Hematopoietic multipotent progenitor cell treated with erythropoietin and hydrocortisone succinate and interleukin-3 and kit ligand, for 17 days (in vitro differentiated cells): ENCODE measurements around the gene CD276.
"Not testable (repeated sequence)": the region's sequence is repeated elsewhere in the genome, so short reads cannot be mapped to it uniquely, and the experiment has no call there.

Source experiments
- DNase-seq: peaks from one replicate; pipeline ENCODE4 v3.0.0-alpha.2; 2015; ENCODE audit warnings: low spot score

Gene CD276

DNA sequence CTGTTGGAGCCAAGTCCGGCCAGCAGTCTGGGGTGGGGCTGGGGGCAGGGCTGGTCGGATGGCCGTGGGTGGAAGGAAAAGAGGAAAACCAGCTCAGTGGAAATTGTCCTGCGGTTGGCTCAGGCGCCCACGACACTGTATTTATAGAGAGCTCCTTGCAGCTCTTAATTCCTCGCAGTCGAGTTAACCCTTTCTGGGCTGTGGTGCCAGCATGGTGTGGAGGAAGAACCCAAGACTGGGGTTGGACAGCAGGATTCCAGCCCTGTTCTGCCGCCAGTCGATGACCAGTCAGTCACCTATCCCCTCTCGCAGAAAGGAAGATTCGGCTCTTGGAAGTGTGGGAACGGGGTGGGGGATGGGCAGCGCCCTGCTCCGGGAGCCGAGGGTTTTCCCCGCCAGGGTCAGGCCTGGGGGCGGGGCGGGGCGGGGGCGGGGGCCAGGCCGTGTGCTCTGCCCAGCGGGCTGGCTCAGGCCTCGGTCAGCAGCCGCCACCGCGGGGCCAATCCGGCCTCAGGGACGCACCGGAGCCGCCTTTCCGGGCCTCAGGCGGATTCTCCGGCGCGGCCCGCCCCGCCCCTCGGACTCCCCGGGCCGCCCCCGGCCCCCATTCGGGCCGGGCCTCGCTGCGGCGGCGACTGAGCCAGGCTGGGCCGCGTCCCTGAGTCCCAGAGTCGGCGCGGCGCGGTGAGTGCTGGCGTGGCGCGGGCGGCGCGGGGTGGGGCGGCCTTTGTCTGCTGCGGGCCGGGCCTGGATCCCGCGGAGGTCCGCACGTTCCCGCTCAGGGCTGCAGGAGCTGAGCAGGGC, at the start of gene CD276:
Gene CD276 (plus strand): TSS at position 607 of the 804 bp plus-strand sequence. CDS start 15,257 bp downstream, outside the sequence.
- DNase-seq, result no peak

- no peak for DNase-seq
These were observed 46.7 kb upstream of the CD276 start for GRCh38 chr15:73637527-73637926.

DNA sequence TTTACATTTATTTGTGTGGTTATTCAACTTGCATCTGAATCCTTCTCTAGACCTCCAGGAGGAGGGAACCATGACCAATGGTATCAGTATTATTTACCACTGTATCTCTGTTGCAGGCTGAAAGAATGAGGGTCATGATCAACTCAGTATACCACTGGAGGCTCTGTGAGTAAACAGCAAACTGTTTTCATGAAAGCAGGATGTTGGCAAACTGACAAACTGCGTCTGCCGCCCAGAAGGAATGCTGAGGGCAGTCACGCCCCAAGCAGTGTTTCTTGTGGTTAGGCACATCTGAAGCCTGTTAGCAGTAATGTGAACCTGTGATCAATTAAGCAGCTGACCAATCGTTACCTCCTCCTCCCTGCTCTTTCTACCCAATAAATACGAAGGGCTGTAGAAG, 44.7 kb upstream of the CD276 start:
- not testable (repeated sequence) for DNase-seq

GRCh38 chr15:73647259-73648013, 36.7 kb upstream of the CD276 start:
- no peak for DNase-seq

DNA sequence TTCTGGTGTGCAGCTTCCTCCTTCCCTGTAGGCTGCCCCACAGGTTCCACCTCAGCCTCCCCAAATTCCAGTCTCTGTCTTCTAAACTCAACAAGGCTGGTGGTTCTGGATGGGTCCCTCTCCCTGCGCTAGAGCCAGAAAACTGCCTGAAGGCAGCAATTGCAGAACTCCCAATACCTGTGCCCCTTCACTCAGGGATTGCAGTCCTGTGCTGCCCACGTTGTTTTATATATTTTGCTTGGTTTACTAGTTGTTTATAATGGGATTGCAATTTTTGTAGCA, 36.2 kb upstream of the CD276 start:
- no peak for DNase-seq

GRCh38 chr15:73650416-73651126, 33.6 kb upstream of the CD276 start:
- no peak for DNase-seq

- no peak for DNase-seq
These were observed 29.5 kb upstream of the CD276 start for GRCh38 chr15:73654659-73655058.

DNA sequence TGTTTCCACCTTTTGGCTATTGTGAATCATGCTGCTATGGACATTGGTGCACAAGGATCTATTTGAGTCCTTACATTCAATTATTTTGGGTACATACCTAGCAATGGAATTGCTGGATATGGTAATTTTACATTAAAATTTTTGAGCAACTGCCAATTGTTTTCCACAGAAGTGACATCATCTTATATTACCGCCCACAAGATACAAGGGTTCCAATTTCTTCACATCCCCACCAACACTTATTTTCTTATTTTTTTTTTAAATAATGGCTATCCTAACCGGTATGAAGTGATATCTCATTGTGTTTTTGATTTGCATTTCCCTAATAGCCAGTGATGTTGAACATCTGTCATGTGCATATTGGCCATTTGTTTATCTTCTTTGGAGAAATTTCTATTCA, 28.5 kb upstream of the CD276 start:
- DNase-seq, result no peak

DNA sequence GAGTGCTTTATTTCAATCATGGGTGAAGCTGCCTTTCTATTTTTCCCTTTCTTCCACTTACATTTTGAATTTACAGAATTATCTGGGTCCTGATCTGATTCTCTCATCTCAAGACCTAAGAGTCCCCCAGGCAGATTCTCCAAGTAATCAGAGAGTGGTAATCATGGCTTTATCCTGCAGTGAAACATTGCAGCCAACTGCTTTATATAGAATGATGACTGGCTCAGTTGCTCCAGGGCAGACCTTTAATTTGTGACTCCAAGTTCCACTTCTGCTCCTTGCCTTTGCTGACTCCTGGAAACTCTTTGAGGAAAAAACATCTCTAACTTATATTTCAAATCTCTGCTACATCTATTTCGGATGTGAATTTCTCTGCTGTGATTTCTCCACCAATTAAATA, 25.5 kb upstream of the CD276 start:
- DNase-seq, result no peak

DNA sequence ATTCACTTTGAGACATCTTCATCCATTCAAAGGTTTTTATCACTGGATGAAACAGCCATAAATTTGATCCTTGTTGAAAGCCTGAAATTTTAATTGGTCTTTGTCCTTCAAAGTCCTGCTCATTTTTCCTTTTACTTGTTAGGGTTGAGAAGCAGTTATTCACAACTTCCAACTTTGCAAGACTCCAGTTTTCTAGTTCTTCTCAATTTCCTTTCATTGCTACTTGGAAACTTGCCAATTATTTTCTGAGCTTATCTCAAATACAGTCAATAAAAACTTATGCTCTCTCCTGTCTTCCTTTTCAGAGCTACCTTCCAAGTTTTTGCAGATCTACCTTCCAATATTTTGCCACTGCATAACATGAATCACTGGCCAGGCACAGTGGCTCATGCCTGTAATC, 23.7 kb upstream of the CD276 start:
- DNase-seq, result no peak

DNA sequence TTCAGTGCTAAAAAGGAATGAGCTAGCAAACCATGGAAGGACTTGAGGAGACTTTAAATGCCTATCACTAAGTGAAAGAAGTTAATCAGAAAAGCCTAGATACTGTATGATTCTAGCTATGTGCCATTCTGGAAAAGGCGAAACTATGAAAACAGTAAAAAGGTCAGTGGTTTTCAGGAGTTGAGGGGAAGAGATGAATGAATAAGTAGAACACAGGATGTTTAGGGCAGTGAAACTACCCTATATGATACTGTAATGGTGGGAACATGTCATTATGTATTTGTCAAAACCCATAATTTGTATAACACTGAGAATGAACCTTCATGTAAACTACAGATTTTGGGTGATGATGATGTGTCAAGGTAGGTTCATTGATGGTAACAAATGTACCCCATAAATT, 9.6 kb upstream of the CD276 start:
- DNase-seq, result no peak

GRCh38 chr15:73677146-73677607, 7.0 kb upstream of the CD276 start:
- peak; percentile 48 for DNase-seq

DNA sequence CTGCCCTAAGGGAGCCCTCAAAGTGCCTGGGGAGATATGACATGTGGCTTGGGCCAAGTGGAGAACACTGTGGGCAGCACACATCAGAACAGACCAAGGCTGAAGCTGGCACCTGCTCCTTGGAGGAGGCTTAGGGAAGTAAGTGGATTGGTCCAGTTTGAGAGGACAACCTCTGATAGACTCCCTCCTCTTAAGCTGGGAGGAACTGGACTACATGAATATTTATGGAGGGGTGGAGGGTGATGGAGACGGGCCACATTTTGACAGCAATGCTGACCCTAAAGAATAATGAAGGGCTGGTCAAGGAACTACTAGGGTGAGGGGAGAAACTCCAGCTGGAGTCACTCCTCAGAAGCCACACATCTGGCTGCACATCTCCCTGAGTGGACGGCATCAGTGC, 6.5 kb upstream of the CD276 start:
- no peak for DNase-seq

- DNase-seq, result no peak
These were observed 5.7 kb upstream of the CD276 start for GRCh38 chr15:73678498-73678897.

- DNase-seq, result no peak
These were observed 5.0 kb upstream of the CD276 start for GRCh38 chr15:73679180-73679579.

GRCh38 chr15:73679964-73680363, 4.2 kb upstream of the CD276 start:
- no peak for DNase-seq

DNA sequence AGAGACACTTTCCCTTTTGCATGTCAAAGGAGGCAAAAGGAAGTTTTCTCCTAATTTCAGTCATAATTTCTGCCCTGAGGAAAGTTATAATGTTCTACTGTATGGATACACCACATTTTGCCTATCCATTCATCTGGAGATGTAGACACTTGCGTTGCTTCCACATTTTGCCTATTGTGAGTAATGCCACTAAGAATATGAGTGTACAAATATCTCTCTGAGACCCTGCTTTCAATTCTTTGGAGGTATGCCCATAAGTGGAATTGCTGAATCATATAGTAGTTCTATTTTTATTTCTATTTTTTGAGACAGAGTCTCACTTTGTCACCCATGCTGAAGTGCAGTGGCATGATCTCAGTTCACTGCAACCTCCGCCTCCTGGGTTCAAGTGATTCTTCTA, 3.6 kb upstream of the CD276 start:
- DNase-seq, result no peak

DNA sequence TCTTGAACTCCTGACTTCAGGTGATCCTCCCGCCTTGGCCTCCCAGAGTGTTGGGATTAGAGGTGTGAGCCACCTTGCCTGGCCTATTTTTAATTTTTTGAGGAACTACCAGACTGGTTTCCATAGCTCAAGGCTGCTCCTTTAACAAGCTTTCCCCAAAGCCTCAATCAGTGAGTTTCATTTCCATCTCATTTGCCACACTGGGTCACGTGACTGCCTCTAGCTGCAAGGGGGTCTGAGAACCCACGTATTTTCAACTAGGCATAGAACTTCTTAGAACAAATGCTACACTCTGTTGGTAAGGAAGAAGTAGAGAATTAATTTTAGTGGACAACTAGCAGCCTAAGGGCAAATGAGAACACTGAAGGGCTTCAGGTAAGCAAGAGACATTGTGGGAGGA, 3.1 kb upstream of the CD276 start:
- DNase-seq, result no peak

DNA sequence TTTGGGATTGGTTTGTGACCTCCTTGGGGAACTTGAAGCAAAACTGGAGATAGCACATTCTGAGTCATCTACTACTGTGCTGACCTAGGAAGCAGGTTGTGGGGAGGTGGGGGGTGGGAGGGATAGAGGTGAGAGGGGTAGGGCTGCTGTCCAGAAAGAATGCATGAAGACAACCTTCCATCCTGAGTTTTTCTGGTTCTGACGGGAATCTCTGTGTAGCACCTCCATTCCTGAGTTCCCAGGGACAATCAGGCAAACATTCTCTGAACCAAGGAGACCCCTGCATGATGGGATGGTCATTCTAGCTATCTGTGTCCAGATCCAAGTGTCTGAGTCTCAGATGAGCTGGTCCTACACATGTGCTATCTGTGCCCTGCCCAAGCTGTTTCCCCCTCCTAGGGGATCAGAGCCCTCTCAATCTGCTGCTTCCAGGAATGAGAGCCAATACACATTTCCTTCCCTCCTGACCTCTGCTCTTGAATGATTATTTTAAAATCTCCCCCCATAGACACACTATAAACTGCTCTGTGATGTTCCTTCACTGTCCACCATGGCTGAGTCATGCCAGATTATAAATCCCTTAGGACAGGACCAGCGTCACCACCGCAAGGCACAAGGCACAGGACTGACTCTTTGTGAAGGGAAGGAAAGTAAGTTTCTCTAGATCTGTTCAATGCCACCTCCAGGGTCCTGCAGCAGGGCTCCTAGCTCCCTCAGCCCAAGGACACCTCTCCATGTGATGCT, 2.2 kb upstream of the CD276 start:
- DNase-seq, result no peak

DNA sequence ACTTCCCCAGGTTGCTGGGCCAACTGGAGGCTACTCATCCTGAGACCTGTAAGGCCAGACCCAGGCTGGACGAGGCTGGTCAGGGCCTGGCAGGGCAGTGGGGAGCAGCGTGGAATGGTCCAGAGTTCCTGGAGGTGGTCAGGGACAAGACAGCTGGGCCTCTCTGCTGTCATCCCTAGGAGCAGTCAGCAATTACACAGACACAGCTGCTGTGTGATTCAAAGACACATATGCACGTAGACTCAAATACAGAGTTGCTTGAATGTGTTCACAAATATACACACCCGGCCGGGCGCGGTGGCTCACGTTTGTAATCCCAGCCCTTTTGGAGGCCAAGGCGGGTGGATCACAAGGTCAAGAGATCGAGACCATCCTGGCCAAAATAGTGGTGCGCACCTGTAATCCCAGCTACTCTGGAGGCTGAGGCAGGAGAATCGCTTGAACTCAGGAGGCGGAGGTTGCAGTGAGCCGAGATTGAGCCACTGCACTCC, 1.5 kb upstream of the CD276 start:
- DNase-seq, result no peak

DNA sequence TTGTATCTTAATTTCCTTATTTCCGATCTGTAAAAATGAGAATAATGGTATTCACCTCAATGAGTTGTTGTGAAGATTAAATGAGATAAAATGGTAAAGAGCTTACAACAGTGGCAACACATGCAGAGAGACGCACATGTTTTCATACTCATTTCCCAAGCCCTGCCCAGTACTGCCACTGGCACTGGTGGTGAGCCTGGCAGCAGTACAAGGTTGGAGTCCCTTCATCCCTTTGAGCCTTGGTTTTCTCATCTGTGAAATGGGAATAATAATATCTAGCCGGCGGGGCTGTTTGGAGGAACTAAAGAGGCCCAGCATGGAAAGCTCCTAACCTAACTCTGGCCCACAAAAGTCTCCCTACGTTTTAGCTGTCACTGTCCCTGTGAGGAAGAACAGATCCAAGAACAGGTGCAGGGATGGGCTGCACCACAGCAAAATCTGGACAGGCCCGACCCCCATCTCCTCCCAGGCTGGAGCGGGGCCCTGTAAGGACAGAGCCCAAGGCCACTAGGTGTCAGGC, 866 bp upstream of the CD276 start:
- DNase-seq, result no peak
